ENCODE measurements around the gene PRTFDC1. TPM values are rescaled to one million over a fixed set of nuclear protein-coding genes. Genes with fewer than 3 reads are reported as not detected.

Gene PRTFDC1
- total and polyA plus RNA-seq, 2 of the 8 experiments (the other 6 are each of a cell fraction or from before 2014, with no cell fraction given) = 5.9 to 6.6 TPM

DNA sequence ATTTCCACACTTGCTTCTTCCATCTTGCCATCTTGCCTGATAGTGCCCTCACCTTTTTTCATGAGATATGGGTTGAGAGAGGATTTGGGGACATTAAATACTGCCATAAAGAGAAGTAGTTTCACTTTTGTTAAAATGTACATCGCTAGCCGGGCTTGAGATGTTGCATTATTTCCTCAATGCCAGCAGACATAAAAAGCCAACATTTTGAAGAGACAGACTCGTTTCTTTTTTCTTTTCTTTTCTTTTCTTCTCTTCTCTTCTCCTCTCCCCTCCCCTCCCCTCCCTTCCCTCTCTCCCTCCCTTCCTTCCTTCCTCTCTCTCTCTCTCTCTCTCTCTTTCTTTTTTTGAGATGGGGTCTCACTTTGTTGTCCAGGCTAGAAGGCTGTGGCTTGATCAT is 45.6 kb upstream of the PRTFDC1 start (continued):
- TF ChIP-seq, protein P1, sequence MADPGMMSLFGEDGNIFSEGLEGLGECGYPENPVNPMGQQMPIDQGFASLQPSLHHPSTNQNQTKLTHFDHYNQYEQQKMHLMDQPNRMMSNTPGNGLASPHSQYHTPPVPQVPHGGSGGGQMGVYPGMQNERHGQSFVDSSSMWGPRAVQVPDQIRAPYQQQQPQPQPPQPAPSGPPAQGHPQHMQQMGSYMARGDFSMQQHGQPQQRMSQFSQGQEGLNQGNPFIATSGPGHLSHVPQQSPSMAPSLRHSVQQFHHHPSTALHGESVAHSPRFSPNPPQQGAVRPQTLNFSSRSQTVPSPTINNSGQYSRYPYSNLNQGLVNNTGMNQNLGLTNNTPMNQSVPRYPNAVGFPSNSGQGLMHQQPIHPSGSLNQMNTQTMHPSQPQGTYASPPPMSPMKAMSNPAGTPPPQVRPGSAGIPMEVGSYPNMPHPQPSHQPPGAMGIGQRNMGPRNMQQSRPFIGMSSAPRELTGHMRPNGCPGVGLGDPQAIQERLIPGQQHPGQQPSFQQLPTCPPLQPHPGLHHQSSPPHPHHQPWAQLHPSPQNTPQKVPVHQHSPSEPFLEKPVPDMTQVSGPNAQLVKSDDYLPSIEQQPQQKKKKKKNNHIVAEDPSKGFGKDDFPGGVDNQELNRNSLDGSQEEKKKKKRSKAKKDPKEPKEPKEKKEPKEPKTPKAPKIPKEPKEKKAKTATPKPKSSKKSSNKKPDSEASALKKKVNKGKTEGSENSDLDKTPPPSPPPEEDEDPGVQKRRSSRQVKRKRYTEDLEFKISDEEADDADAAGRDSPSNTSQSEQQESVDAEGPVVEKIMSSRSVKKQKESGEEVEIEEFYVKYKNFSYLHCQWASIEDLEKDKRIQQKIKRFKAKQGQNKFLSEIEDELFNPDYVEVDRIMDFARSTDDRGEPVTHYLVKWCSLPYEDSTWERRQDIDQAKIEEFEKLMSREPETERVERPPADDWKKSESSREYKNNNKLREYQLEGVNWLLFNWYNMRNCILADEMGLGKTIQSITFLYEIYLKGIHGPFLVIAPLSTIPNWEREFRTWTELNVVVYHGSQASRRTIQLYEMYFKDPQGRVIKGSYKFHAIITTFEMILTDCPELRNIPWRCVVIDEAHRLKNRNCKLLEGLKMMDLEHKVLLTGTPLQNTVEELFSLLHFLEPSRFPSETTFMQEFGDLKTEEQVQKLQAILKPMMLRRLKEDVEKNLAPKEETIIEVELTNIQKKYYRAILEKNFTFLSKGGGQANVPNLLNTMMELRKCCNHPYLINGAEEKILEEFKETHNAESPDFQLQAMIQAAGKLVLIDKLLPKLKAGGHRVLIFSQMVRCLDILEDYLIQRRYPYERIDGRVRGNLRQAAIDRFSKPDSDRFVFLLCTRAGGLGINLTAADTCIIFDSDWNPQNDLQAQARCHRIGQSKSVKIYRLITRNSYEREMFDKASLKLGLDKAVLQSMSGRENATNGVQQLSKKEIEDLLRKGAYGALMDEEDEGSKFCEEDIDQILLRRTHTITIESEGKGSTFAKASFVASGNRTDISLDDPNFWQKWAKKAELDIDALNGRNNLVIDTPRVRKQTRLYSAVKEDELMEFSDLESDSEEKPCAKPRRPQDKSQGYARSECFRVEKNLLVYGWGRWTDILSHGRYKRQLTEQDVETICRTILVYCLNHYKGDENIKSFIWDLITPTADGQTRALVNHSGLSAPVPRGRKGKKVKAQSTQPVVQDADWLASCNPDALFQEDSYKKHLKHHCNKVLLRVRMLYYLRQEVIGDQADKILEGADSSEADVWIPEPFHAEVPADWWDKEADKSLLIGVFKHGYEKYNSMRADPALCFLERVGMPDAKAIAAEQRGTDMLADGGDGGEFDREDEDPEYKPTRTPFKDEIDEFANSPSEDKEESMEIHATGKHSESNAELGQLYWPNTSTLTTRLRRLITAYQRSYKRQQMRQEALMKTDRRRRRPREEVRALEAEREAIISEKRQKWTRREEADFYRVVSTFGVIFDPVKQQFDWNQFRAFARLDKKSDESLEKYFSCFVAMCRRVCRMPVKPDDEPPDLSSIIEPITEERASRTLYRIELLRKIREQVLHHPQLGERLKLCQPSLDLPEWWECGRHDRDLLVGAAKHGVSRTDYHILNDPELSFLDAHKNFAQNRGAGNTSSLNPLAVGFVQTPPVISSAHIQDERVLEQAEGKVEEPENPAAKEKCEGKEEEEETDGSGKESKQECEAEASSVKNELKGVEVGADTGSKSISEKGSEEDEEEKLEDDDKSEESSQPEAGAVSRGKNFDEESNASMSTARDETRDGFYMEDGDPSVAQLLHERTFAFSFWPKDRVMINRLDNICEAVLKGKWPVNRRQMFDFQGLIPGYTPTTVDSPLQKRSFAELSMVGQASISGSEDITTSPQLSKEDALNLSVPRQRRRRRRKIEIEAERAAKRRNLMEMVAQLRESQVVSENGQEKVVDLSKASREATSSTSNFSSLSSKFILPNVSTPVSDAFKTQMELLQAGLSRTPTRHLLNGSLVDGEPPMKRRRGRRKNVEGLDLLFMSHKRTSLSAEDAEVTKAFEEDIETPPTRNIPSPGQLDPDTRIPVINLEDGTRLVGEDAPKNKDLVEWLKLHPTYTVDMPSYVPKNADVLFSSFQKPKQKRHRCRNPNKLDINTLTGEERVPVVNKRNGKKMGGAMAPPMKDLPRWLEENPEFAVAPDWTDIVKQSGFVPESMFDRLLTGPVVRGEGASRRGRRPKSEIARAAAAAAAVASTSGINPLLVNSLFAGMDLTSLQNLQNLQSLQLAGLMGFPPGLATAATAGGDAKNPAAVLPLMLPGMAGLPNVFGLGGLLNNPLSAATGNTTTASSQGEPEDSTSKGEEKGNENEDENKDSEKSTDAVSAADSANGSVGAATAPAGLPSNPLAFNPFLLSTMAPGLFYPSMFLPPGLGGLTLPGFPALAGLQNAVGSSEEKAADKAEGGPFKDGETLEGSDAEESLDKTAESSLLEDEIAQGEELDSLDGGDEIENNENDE (IDR thresholded peaks at IDR 0.05; ENCODE audit: insufficient replicate concordance, low read length) = no peak
- TF ChIP-seq SIN3A (conservative IDR thresholded peaks at IDR 0.05 in 1 of 2, IDR thresholded peaks at IDR 0.05 in 1 of 2; ENCODE audit: low read depth in 1 of 2, low read length in 2 of 2) = no peak
- TF ChIP-seq, protein P2, sequence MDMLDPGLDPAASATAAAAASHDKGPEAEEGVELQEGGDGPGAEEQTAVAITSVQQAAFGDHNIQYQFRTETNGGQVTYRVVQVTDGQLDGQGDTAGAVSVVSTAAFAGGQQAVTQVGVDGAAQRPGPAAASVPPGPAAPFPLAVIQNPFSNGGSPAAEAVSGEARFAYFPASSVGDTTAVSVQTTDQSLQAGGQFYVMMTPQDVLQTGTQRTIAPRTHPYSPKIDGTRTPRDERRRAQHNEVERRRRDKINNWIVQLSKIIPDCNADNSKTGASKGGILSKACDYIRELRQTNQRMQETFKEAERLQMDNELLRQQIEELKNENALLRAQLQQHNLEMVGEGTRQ (IDR thresholded peaks at IDR 0.05; ENCODE audit: low read length) = no peak
- TF ChIP-seq KDM4A (IDR thresholded peaks at IDR 0.05; ENCODE audit: low read depth, low read length, severe bottlenecking) = no peak
- TF ChIP-seq, protein P3, sequence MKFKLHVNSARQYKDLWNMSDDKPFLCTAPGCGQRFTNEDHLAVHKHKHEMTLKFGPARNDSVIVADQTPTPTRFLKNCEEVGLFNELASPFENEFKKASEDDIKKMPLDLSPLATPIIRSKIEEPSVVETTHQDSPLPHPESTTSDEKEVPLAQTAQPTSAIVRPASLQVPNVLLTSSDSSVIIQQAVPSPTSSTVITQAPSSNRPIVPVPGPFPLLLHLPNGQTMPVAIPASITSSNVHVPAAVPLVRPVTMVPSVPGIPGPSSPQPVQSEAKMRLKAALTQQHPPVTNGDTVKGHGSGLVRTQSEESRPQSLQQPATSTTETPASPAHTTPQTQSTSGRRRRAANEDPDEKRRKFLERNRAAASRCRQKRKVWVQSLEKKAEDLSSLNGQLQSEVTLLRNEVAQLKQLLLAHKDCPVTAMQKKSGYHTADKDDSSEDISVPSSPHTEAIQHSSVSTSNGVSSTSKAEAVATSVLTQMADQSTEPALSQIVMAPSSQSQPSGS (IDR thresholded peaks at IDR 0.05; ENCODE audit: low read length) = no peak
- no peak for TF ChIP-seq ZNF274 (IDR thresholded peaks at IDR 0.05; ENCODE audit: borderline replicate concordance, extremely low read depth, low read length)
- TF ChIP-seq SP1 (IDR thresholded peaks at IDR 0.05; ENCODE audit: low read depth, low read length) = no peak
- no peak for TF ChIP-seq POLR2AphosphoS5 (IDR thresholded peaks at IDR 0.05; ENCODE audit: low read depth, low read length)
- TF ChIP-seq RFX5 (IDR thresholded peaks at IDR 0.05; ENCODE audit: borderline replicate concordance, low read depth, low read length) = no peak

All from H1 (cell line).